IPS DF 6.9 (cell line): ENCODE measurements around the gene PER2.
A peak's percentile ranks its signal among the peaks of the same experiment; 100 is the strongest.

Experiments used
- DNase-seq: peaks from one replicate; pipeline ENCODE4 v3.0.0-alpha.2; 2013; ENCODE audit warnings: low read depth, low spot score
- H3K27ac ChIP-seq: one replicate; pipeline ENCODE4 v1.5.1; 2013; ENCODE audit warnings: low read length, control low read depth
- H3K27me3 ChIP-seq: 2 replicates; pipeline ENCODE4 v1.6.1; 2013; ENCODE audit warnings: mild to moderate bottlenecking, low read length; ENCODE audit not compliant: control insufficient read depth, insufficient read depth
- H3K36me3 ChIP-seq: 2 replicates; pipeline ENCODE4 v1.6.1; 2013; ENCODE audit warnings: low read length; ENCODE audit not compliant: control insufficient read depth, insufficient read depth
- H3K4me1 ChIP-seq: 2 replicates; pipeline ENCODE4 v1.6.1; 2013; ENCODE audit warnings: low read length; ENCODE audit not compliant: control insufficient read depth, insufficient read depth
- H3K4me3 ChIP-seq: 2 replicates; pipeline ENCODE4 v1.5.1; 2013; ENCODE audit warnings: mild to moderate bottlenecking, low read length
- H3K9me3 ChIP-seq: 2 replicates; pipeline ENCODE4 v1.6.1; 2013; ENCODE audit warnings: low read length, inconsistent platforms; ENCODE audit not compliant: control insufficient read depth, insufficient read depth
- WGBS: extraction: QIAGEN DNeasy Blood & Tissue Kit; methylation state at CpG from one replicate; pipeline ENCODE4 v1.1.7; 2013; ENCODE audit warnings: mixed read lengths, missing lambda C conversion rate; ENCODE audit not compliant: insufficient read length, insufficient coverage; 5-methylcytosine and 5-hydroxymethylcytosine counted together

The PER2 gene

DNA sequence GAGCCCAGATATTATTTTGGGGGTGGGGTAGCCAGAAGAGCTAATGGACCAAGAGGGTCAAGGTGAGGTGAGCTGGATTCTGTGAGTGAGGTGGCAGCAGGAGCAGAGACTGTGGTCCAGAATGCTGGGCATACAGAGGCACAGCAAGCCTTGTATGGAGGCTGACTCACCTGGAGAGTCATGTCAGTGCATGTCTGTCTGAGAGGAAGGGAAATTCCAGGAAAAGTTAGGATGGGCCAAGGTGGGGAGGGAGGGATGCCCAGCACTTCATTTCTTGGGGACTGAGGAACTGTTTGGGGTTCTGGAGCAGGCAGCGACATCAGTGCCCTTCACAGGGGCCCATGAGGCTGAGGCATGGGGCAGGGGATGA is 21.1 kb downstream of the PER2 start:
- no peak for DNase-seq
- H3K9me3 ChIP-seq: no peaks in the 10 kb centered on the region
- H3K27ac ChIP-seq: no peak overlapping the region
- H3K36me3 ChIP-seq: no peaks in the 10 kb centered on the region
- WGBS: no CpG with 5 or more reads among the region's 1 CpG
- H3K4me3 ChIP-seq: no peak overlapping the region
- H3K27me3 ChIP-seq: no peaks in the 10 kb centered on the region
- H3K4me1 ChIP-seq: no peaks in the 10 kb centered on the region

DNA sequence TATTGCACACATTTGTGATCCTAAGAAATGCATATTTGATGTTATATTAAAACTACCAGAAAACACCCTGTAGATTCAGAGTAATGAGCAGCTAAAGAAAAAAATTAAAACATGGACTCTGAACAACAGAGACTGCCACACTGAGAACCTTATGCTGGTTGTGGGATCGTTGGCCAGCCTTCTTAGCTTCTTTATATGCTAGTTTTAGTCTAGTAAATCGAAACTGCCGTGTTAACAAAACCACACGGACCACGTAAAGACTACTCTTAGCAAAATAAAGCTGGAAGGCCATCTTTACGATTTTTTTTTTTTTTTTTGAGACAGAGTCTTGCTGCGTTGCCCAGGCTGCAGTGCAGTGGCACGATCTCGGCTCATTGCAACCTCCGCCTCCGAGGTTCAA is 22.8 kb downstream of the PER2 start:
- Histone ChIP-seq H3K4me3 (no peak overlapping the region), H3K27me3 (no peaks in the 10 kb centered on the region), H3K9me3 (no peaks in the 10 kb centered on the region), H3K27ac (no peak overlapping the region), H3K4me1 (no peaks in the 10 kb centered on the region), H3K36me3 (no peaks in the 10 kb centered on the region)
- DNase-seq: no peak
- no CpG with 5 or more reads among the region's 11 CpGs for WGBS

DNA sequence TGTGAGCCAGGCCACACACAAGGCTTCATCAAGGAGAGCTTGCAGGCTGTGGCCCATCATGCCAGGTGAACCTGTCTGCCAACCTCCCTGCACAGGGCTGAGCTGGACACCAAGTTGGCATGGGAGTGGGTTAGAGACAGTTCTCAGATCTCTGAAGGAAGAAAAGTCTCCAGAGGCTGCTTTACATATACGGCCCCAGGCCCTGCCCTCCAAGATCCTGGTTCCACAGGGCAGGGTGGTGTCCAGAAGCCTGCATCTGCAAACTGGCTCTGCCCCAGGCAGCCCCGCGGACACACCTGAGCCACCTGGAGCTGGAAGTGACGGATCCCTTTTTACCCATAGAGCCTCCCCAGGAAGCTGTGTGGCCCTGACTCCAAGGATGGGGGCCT is 24.3 kb downstream of the PER2 start:
- Histone ChIP-seq H3K4me1 (no peaks in the 10 kb centered on the region), H3K27ac (no peak overlapping the region), H3K4me3 (no peak overlapping the region), H3K27me3 (no peaks in the 10 kb centered on the region), H3K9me3 (no peaks in the 10 kb centered on the region), H3K36me3 (no peaks in the 10 kb centered on the region)
- no peak for DNase-seq
- WGBS: no CpG with 5 or more reads among the region's 4 CpGs

DNA sequence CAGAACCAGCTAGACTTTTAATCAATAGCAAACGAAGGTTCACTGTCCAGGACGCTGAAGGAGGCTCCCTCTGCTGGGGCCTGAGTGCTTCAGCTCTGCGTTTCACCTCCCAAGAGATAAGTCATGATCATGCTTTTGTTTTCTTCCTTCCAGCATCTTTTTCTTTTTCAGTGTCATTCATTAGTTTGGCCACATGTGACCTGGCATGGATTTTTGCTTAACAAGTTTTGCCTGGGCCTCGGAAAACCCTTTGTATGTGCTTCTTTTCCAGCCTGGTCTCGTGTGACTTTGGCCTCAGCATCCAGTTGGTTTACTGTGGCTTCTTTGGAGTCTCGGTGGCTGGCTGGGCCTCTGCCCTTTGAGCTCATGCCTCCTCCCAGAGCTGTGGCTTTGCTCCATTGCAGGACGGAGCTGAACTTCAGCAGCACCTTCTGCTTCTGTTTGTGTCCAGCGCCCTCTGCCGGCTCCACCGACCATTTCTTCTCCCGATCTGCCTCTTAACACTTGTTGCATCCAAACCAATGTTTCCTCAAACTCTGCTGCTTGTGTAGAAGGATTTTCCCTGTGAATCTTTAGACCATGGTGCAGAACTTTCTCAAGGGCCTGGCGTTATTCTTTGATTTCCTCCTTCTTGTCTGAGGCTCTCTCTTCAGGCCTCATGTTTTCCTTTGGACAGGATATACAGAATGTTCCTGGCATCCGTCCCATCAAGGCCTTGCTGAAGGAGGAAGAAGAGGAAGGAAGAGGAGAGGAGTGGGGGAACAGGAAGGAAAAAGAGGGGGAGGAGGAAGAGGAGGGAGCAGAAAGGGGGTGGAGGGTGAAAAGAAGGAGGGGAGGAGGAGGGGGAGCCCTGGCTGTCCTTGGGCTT is 25.0 kb downstream of the PER2 start:
- no peaks in the 10 kb centered on the region for H3K36me3 ChIP-seq
- DNase-seq: peak; percentile 70
- no peak overlapping the region for H3K4me3 ChIP-seq
- no CpG with 5 or more reads among the region's 13 CpGs for WGBS
- no peak overlapping the region for H3K27ac ChIP-seq
- H3K9me3 ChIP-seq: no peaks in the 10 kb centered on the region
- H3K4me1 ChIP-seq: no peaks in the 10 kb centered on the region
- no peaks in the 10 kb centered on the region for H3K27me3 ChIP-seq

DNA sequence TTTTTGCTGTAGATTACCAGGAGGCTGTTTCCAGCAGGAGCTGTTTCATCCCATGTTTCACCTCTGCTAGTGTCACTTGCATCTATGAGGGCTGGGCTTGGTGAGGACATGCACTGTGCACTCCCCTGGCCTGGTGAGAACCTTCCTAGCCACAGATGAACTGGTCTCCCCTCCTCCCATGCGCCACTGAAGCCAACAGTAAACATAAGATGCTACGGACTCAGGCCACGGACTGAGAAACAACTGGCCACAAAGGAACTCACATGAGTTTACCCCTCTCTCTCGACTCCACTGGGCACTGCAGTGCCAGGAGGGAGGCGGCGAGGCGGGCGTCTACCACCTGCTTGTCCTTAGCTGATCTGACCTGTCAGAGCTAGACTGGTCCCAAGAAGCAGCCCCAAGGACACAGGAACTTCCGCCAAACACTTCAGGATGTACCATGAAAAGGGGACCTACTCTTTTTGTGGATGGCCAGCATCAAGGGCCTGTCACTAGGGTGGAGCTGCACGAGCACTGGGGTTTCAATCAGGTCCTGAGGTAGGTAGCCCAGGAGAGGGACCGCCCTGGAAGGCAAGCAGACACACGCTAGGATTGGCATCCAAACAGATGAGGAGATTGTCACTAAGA is 25.8 kb downstream of the PER2 start:
- H3K27me3 ChIP-seq: no peaks in the 10 kb centered on the region
- H3K4me3 ChIP-seq: no peak overlapping the region
- no peaks in the 10 kb centered on the region for H3K36me3 ChIP-seq
- WGBS: no CpG with 5 or more reads among the region's 12 CpGs
- no peaks in the 10 kb centered on the region for H3K4me1 ChIP-seq
- H3K27ac ChIP-seq: no peak overlapping the region
- no peak for DNase-seq
- H3K9me3 ChIP-seq: no peaks in the 10 kb centered on the region

DNA sequence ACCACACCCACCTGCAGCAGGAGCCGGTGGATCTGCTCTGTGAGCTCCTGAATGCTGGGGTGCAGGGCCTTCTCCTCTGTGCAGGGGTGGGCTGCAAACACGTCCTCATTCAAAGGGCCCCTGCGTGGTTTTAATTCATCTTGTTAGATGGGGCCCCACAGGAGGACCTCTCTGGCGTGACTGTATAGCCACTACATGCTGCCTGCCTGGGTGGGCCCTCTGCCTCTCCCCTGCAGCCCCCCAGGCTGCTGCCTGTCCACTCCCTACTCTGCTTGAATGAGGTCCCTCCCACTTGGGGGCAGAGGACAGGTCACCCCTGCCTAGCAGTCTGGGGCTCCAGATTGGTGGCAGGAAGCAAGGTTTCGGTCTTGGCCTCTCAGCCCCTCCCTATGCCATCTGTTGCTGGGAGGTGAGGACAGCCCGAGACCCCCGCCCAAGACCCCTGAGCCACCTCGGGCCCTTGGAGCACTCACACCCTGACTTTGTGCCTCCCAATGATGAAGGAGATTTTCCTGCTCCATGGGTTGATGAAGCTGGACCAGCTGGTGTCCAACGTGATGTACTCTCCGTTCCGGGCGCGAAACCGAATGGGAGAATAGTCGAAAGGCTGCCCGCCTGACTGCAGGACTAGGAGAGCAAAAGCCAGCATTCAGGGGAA is 26.6 kb downstream of the PER2 start:
- no peak for DNase-seq
- Histone ChIP-seq H3K36me3 (no peaks in the 10 kb centered on the region; the same call in 1 of the 2 replicates), H3K4me3 (no peak overlapping the region), H3K4me1 (no peaks in the 10 kb centered on the region), H3K9me3 (no peaks in the 10 kb centered on the region), H3K27me3 (no peaks in the 10 kb centered on the region), H3K27ac (no peak overlapping the region)
- no CpG with 5 or more reads among the region's 16 CpGs for WGBS

DNA sequence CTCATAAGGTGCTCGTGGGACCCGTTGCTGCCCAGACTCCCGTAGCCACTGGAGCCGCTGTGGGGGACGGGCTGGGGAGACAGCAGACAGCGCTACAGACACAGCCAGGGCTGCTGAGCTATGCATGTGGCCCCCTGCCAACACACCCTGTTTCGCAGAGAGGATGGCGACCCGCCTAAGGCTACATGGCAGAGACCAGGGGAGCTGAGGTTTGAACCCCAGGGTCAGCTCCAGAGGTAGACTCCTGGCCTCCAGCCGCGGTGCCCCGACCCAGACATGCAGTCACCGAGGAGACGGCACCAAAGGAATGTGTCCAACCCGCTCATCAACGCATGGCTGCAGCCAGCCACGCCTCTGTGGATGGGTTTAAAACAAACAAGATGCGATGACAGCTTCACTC is 27.5 kb downstream of the PER2 start:
- Histone ChIP-seq H3K4me1 (no peaks in the 10 kb centered on the region), H3K27me3 (no peaks in the 10 kb centered on the region), H3K4me3 (no peak overlapping the region), H3K36me3 (no peaks in the 10 kb centered on the region; the same call in 1 of the 2 replicates), H3K9me3 (no peaks in the 10 kb centered on the region), H3K27ac (no peak overlapping the region)
- no peak for DNase-seq
- WGBS: no CpG with 5 or more reads among the region's 18 CpGs

DNA sequence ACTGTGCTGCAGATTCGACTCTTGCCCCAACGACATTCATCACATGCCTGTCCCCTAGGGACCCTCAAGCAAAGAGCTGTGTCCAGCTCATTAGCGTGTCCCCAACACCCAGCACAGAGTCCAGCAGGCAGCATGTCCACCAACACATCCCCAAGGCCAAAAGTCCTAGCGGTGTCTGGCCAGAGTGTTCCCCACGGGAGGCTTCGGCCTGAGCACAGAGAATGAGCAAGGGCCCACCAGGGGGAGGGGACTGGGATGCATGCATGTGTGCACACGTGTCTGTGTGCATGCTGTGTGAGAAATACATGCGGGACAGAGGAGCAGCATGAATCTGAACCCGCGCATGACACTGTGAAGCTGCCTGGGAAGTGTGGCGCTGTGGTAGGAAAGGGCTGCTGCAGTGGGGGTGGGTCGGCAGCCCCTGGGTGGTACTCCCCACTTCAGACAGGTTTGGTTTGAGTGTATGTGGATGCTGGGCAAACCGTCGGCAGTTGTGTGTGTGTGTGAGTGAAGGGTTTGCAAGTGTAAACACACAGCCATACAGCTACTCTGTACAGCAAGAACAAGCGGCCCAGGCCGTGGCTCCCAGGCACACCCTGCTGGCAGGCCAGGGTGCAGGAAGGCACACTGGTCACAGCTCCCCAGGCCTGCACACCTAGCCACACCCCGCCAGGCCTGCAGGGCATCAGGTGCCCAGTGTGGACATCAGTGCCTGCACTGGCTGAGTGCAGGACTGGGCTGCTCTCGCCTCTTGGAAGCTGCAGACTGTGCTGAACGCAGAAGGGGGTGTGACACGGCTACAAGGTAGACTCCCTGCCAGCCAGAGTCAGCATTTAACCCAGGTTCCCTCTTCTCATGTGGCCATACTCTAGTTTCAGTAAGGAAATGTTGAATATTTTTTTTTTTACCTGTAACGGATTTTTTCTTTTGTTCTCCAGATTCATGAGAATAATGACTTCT is 29.1 kb downstream of the PER2 start:
- H3K27me3 ChIP-seq: no peaks in the 10 kb centered on the region
- no peak overlapping the region for H3K27ac ChIP-seq
- no peaks in the 10 kb centered on the region; the same call in 1 of the 2 replicates for H3K36me3 ChIP-seq
- no peak for DNase-seq
- WGBS: no CpG with 5 or more reads among the region's 21 CpGs
- H3K4me3 ChIP-seq: no peak overlapping the region
- H3K9me3 ChIP-seq: no peaks in the 10 kb centered on the region
- no peaks in the 10 kb centered on the region for H3K4me1 ChIP-seq

DNA sequence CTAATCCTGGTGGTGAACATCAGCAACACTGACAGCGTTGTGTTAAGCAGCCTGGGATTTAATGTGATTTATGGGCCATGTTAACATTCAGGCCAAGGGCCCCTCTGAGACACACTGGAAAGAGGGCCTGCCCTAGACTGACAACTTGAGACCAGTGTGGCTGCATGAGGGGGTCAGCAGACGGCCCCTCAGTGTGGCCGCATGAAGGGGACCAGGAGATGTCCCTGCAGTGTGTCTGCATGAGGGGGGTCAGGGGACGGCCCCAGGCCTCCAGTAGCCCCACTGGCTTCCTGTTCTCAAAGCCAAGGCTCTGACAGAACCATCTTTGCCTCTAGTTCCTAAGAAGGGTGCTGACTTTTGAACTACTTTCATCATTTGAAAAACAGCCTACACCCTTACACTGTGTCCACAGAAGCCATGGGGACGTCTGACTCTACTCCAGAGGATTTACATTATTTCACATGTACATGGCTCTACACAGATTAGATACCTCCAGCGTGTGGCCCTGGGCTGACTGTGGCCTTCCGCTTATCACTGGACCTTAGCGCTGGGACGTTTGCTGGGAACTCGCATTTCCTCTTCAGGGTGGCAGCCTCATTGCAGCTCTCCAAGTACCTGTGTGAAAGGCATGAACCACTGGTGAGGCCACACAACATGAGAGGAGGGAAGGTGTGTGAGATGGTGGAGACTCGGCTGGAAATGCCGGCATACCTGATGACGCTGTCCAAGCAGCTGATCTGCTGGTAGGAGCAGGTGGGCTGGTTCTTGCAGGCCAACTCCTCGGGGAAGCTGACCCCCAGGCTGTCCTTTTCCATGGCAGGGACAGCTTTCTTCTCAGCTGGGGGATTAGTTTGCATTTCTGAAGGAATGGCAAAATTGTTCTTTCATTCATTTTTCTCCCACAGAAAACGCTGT is 30.4 kb downstream of the PER2 start:
- Histone ChIP-seq H3K4me1 (no peaks in the 10 kb centered on the region), H3K36me3 (no peaks in the 10 kb centered on the region; the same call in 1 of the 2 replicates), H3K4me3 (no peak overlapping the region), H3K27ac (no peak overlapping the region), H3K9me3 (no peaks in the 10 kb centered on the region), H3K27me3 (no peaks in the 10 kb centered on the region)
- DNase-seq: no peak
- WGBS: no CpG with 5 or more reads among the region's 15 CpGs
